NCI-H146 treated with DMSO at 0.1 percent for 48 hours (cell line): Measurements from ENCODE around the gene OLFML2A.
A peak's percentile ranks its signal among the peaks of the same experiment; 100 is the strongest.
"Not testable (repeated sequence)": the region's sequence is repeated elsewhere in the genome, so short reads cannot be mapped to it uniquely, and the experiment has no call there.

ENCODE experiments used
- DNase-seq: peaks from one replicate; lab custom pipeline; 2025; ENCODE audit not compliant: unreplicated experiment; lab: John Stamatoyannopoulos, UW

OLFML2A gene

DNA sequence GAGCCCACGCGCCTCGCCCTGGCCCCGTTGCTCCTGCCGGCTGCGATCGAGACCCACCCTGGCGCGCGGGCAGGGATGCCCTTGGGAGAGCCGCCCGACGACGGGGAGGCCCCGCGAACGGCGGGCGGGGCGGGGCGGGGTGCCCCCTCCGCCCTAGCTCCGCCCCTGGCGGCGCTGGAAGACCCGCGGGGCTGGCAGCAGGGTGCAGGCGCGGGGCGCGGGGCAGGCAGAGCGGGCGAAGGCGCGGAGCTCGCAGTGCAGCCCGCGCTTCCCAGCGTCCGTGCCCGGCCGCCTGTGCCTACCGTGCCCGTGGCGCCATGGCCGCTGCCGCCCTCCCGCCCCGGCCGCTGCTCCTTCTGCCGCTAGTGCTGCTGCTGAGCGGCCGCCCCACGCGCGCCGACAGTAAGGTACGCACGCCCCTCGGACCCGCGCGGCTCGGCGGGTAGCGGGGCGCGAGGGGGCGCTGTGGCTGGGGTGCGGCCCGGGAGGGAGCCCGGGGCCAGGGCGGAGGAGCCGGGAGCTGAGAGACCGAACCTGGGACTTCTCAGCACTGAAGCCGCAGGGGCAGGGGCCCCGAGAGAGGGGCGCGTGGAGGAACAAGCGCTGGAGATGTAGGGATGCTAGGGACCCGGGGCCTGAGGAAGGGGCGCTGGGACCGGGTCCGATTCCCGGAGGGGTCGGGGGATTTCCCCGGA lies at the start of gene OLFML2A:
Gene OLFML2A, plus strand, starts transcription at position 180 of the 695 bp plus-strand sequence. Its CDS starts 138 bp downstream, at position 318.
- DNase-seq: peak; percentile 4

DNA sequence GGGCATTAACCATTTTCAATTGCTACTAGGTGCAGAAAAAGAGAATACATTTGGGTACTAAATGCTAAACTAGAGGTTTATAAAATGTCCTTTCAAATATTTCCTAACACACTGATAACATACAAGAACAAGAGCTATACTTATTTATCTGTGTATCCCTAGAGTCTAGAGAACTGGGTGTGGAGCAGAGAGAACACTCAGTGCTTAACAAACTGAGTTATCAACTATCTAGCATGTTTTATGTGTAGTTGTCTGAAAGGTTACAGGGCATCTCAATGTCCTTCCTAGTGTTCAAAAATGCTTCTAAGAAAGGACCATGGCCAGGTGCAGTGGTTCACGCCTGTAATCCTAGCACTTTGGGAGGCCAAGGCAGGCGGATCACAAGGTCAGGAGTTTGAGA lies 46.2 kb upstream of the OLFML2A start:
- DNase-seq: no peak

DNA sequence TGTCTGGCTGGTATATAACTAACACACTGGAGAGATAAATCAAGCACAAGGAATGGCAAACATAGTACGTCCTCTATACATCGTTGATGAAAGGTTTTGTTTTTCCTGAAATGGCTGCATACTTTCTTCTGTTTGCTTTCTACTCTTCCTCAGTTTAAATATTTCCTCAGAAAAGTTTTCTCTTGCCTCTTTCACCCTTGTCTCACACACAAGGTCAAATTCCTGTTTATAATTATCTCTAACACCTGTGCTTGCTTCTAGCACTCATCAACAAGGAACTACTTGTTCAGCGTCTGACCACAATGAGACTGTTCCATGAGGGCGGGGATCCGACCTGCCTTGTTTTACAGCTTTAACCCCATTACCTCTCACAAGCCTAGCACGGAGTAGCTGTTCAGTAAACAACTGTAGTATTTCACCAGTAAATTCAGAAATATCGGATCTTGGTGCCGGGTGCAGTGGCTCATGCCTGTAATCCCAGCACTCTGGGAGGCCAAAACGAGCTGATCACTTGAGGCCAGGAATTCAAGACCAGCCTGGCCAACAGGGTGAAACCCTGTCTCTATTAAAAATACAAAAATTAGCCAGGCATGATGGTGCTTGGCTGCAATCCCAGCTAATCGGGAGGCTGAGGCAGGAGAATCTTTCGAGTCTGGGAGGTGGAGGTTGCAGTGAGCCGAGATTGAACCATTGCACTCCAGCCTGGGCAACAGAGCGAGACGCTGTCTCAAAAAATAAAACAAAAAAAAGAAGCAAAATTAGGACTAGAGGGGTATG lies 42.8 kb upstream of the OLFML2A start:
- no peak for DNase-seq

DNA sequence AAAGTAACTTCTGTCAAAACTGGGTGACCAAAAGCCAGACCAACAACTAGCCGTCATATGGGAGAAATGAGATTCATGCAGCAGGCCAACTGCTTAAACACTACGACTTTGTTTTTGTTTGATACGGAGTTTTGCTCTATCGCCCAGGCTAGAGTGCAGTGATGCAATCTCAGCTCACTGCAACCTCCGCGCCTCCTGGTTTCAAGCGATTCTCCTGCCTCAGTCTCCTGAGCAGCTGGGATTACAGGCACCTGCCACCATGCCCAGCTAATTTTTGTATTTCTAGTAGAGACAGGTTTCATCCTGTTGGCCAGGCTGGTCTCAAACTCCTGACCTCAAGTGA lies 42.2 kb upstream of the OLFML2A start:
- DNase-seq: not testable (repeated sequence)

DNA sequence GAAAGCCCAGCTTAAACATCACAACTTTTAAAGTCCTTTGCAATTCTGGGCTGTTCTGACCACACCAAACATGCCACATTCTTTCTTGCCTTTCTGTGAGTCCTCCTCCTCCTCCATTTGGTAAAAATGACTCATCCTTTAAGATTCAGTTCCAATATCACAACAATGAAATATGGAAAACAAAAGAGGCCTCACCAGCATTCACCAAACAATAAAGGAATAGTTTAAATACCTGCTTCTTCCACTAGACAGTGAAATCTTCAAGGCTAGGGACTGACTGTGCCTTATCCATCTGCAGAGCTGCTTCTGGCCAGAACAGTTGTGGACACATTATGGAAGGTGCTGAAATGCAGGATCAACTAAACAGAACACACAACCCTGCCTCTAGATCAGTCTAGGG lies 41.8 kb upstream of the OLFML2A start:
- no peak for DNase-seq

DNA sequence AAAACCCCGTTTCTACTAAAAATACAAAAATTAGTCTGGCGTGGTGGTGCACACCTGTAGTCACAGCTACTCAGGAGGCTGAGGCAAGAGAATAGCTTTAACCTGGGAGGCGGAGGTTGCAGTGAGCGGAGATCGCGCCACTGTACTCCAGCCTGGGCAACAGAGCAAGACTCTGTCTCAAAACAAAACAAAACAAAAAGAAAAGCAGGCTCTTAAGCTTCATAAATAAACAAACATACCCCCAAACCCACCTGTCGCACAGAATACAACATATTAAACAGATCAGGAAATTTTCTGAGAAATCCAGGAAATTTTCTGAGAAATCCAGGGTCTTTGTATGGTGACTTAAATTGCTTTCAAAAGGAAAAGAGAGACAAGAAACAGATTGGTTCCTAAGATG lies 38.9 kb upstream of the OLFML2A start:
- DNase-seq: not testable (repeated sequence)

DNA sequence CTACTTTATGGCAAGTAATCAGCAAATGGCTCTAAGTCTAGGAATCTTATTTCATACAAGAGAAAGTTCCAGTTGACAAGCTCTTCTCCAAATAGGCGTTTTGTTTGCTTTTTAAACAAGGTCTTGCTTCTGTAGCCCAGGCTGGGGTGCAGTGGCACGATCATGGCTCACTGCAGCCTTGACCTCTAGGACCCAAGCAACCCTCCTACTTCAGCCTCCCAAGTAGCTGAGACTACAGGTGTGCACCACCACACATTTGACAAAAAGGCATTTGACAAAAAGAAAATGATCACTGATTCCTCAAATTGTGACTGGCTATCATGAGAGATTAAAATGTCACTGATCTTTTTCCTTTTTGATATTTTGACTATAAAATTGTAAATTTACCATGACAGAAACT lies 37.6 kb upstream of the OLFML2A start:
- no peak for DNase-seq

DNA sequence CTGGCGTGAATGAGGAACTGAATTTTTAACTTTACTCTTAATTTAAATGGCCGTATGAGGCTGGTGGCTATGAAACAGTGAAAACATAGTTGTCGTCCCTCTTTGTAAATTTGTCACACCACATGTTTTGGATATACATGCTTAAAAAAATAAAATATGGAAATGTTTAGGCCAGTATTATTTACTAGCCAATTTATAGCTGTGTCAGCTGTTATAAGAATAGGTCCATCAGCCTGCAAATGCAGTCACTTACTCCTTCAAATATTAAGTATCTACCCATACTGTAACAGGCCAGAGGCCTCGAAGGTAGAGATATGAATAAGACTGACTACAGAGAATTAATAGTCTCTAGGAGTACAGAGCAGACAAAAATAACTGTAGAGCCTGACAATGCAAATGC lies 35.8 kb upstream of the OLFML2A start:
- no peak for DNase-seq

DNA sequence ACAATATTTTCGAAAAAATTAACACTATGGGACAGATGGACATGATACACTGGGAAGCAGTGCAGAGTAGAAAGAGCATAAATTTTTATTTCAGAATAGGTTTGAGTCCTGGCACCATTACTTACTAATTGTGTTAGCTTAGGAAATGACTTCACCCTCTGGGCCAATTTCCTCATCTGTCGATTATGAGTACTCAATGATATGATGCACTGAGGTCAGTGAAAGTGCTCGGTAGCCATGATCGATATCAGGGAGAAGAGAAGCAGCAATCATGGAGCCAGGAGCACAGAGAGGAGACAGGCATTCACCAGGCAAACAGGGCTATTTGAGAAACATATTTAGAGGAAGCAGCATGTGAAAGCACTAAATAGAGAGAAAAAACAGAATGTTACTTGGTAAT lies 35.3 kb upstream of the OLFML2A start:
- DNase-seq: no peak

DNA sequence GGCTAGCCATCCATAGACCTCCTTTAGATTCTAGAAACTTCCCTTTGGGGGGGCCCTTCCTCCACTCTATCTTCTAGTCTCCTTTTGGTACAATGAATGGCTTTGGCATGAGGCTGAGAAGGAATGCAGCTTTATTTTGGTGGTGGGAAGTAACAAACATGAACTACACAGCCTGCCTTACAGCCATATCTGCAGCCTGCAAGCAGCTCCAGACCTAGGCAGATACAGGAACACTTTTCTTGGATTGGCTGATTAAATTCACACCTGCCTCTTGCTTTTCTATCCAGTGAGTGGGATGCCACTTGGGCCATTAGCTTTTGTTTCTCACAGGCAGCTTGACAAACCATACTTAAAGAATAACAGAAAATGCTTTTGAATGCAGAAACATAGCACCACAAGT lies 34.0 kb upstream of the OLFML2A start:
- no peak for DNase-seq

DNA sequence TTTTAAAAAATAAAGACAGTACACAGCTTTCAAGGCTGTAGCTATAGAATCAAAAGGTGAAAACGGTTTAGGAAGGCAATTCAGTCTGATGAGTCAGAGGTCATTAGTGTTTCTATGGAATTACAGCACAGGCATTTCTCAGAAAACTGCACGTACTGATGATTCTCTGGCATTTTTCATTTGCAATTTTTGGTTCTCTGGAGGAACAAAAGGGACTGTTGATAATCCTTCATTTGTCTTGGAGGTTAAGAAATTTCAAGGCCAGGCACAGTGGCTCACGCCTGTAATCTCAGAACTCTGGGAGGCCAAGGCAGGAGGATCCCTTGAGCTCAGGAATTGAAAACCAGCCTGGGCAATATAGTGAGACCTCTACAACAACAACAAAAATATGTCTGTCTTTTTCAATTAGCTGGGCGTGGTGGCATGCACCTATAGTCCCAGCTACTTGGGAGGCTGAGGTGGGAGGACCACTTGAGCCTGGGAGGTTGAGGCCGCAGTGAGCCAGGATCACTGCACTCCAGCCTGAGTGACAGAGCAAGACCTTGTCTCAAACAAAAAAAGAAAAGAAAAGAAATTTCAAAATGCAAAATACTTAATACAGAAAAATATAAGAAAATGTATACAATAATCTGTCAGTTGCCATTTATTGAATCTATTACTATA lies 33.1 kb upstream of the OLFML2A start:
- no peak for DNase-seq

DNA sequence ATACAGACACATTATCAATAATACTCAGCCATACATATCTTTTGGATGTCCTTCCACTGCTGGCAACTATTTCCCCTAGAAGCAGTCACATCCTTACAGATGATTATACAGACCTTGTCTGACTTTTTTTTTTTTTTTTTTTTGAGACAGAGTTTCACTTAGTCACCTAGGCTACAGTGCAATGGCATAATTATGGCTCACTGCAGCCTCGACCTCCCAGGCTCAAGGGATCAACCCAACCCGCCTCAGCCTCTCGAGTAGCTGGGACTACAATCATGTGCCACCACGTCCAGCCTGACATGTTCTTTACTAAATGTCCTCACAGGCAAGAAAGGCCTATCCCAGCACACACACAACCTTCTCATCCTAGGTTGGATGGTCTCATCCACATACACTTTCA lies 29.9 kb upstream of the OLFML2A start:
- no peak for DNase-seq

DNA sequence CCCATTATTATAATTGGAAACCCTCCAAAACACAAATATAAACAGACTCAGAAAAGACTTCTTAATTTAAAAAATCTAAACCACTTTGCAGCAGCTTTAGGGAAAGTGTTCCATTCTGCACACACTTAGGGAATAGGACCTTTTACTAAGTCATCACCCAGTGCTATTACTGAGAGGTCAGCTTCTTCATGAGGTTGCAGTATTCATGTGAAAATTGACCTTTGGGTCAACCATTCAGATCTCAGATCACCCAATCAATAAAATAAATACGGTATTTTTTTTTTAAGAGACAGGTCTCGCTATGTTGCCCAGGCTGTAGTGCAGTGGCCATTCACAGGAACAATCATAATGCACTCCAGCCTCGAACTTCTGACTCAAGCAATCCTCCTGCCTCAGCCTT lies 27.6 kb upstream of the OLFML2A start:
- no peak for DNase-seq

DNA sequence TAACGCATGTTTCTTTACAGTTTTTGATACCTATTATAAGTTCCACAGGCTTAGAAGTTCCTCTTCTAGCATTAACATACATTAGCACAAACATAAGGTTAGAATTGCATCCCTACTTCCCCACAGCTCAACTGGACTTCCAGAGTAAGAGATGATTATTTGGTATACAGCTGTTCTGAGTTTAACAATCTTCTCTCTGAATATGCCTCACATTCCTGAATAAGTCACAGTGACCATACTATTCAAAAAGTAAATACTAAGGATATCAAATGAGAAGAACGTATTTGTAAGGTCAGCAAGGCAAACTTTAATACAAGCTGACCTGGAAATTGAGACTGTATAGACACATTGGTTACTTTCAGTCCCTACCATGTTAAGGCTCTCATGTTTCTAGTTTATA lies 27.2 kb upstream of the OLFML2A start:
- DNase-seq: no peak

DNA sequence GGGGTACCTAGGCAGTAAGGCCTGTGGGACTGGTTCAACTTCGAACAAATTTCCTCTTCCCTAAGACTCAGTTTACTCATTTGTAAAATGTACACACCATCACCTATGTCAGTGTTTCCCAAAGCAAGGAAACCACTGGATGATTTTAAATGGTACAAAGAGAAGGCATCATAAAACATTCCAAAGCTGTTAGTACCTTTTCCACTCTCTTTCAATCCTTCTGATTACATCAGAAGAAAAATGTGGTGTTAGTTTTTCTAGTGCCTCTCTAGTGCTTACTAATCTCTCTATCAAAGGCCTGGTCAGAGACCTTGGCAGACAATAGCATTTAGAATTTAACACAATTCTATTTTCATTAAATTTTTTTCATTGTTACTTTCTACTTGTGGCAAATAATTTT lies 24.0 kb upstream of the OLFML2A start:
- no peak for DNase-seq

DNA sequence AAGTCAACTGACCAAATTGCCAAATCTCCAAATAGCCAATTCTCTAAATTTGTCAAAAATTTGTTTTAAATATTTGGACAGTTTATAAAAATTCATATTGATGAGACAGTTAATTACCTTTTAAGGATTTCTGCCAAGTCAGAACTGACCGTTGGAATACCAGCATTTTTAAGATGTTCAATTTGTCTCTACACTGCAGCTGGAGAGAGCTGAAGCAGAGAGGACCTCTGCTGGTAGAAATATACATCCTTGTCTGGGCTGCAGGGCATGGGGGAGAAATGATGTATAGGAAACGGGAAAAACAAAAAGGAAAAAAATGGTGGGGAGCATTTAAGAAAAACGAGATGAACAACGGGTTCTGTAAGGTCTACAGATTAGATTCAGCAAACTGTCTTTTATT lies 22.6 kb upstream of the OLFML2A start:
- DNase-seq: no peak

DNA sequence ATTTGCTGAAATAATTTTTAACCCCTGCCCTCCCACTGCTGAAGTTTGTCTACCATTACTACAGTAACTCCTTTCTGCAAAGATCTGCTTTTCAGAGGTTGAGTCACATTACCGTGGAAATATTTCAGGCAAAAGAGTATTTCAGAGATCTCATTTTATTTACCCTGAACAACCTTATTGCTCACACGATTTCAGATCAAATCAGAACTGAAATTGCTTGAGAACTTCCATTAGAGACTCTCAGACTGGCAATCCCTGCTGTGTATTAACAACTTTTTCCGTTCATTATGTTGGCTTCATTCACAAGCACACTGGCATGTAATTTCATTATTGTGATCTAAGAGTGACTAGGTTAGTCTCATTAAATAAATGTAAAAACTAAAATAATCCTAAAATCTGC lies 21.9 kb upstream of the OLFML2A start:
- DNase-seq: no peak

DNA sequence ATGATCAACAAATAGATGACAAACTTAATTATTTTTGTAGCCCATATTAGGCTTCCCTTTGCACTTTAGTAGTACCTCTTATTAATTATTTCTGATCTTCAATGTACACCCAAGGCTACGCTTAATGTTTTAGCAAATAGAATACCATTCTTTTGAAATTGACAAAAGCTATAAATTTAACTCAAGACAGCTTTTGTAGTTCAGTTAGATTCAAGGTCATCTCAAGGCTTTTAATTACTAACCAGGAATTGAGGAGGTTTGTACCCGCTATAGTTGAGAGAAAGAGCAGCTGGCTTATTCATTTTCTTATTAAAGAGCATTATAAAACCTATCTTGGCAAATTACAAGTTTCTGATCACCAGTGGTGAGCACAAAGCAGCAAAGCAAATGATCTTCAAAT lies 20.9 kb upstream of the OLFML2A start:
- DNase-seq: no peak

DNA sequence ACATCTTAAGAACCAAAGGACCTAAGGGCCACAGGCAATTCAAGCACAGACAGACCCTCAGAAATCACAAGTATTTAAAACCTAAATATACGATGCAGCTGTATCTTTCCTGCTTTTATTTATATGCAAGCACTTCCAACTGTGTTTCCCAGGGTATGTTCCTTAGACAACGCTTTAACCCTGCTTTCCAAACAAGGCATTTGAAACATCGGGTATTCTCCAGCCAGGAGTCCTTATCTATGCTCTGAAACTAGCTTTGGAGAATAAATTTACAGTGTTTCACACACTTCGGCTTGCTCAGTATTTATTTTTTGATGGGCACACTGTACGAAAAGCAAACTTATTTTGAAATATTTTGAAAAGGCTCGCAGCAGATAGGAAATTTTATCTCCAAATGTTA lies 19.3 kb upstream of the OLFML2A start:
- no peak for DNase-seq

DNA sequence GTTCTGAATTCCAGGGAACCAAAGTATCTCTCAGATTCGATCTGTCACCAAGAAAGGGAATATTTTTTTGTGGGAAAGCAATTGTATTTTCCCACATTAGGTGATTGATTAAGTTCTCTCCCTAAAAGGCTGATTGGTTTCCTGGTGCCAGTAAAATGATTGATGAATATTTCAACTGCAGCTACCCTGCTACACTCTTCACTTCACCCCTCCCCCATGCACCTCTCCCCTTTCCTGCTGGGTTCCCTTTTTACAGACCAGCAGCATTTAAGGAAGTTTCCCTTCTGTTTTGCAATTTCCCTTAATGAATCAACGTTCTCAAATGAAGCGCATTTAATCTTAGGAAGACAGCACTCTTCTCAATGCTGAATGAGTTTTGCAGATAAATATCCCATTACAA lies 18.9 kb upstream of the OLFML2A start:
- no peak for DNase-seq

DNA sequence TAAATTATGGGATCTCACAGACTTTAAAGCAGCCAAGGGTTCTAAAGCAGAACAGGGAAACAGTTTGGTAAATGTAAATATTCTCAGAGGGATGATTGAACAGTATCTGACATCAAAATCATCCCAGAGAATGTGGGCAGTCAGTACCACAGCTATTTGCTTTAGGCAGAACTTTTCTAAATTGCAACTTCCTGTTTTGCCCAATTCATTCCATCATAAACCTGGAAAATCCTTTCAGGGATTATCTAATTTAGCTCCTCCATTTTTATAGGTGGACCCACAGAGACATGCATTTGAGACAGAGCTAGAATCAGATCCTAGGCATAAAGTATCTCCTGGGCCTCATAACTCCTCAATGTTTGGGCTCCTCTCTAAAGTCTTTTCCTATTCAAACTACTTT lies 18.2 kb upstream of the OLFML2A start:
- no peak for DNase-seq

DNA sequence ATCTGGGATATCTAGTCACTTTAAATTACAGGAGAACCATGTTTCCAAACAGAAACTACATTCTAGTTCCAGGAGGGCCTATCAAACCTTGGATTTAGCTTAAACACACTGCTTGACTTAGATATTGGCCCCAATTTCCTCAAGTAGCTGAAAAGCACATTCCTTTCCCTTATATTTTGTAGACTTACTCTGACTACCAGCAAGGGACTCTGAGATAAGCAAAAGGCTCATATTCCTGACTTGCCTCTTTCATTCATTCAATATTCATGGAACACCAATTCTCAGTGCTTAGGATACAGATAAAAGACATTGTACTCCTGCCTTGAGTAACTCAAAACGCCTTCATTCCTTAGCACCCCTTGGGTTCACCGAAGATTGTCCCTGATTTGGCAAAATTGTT lies 17.6 kb upstream of the OLFML2A start:
- no peak for DNase-seq
